GM12891 (cell line): ENCODE results near the gene KCNMA1.

ENCODE experiments used
- POLR2A ChIP-seq: IDR thresholded peaks from 2 replicates; pipeline ENCODE4 v1.6.1; 2011; ENCODE audit warnings: low read depth, low read length, control low read depth
- POLR2AphosphoS5 ChIP-seq: IDR thresholded peaks from 2 replicates; pipeline ENCODE4 v1.6.1; 2011; ENCODE audit warnings: low read depth, low read length, control low read depth

GRCh38 chr10:77582710-77583115, 54.9 kb downstream of the KCNMA1 start:
- no peak for TF ChIP-seq POLR2A
- TF ChIP-seq POLR2AphosphoS5 = no peak
